Stimulated activated CD8-positive, alpha-beta memory T cell treated with anti-CD3 and anti-CD28 coated beads, Interleukin-2, amount 100 ng/mL, for 48 hours (primary cell): ENCODE measurements around the gene INPP5A.
"Not testable (repeated sequence)": the region's sequence is repeated elsewhere in the genome, so short reads cannot be mapped to it uniquely, and the experiment has no call there.

ENCODE experiments used
- DNase-seq, 2 donors: peaks; one replicate each; pipeline ENCODE4 v3.0.0-alpha.2; 2020; ENCODE audit warnings: low read depth in 2 of 2

The INPP5A gene

DNA sequence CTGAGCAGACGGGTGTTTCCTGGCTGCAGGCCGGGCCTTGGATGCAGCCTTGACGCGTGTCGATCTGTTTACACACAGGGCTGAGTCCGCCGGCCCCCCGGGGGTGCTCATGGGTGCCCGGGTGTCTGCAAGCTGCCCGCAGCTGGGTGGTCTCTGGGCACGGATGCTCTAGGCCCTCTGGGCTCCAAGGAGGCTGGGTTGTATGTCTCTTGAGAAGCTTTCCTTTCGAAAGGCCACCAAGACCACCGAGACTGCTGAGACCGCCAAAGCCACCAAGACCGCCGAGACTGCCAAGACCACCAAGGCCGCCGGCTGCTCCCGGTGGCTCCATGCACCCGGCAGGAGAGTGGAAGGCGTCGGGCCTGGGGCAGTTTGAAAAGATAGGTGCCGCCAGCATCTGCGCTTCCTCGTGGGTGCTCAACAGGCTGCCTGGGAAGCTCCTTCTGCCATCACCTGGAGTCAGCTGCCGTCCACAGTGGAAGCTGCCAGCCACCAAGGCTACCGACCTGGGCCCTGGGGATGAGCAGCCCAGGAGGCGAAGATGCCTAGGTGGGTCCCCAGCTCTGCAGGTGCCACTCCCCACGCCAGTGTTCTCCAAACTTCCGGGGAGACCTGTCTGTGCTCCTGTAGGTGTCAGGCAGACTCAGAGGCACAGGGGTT, 121.1 kb downstream of the INPP5A start:
- DNase-seq, result no peak

DNA sequence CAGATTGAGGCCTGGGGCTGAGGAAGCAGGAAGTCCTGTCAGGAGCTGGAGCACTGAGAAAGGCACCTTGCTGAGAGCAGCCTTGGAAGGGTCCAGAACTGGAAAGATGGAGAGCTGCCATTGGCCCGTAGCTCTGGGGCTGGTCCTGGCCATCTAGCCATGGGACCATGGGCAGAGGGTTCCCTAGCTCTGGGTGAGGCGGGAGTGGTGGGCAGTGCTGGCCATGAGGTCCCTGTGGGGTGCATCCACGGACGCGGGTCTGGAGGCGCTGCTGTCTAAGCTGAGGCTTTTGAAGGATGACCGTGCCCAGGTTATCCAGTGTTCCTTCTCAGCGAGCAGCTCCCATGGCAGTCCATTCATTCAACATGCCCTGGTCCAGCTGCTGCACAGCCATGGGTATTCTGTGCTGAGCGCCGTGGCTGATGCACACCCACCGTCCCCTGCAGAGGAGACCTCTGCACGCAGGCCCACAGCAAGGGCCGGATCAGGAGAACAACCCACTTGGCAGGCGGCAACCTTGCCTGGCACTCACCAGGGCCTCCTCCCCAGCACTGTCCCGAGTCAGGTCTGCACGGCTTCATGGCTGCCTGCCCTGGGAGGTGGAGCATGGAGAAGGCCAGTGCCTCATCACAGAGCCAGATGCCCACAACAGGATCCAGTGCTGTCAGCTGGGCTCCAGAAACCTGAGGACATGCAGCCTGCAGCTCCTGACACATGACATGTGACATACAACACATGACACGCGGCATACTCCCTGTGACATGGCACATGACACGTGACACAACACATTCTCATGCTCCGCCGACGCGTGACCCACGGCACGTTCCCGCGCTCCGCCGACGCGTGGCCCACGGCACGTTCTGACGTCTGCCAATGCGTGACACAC, 121.9 kb downstream of the INPP5A start:
- no peak for DNase-seq

DNA sequence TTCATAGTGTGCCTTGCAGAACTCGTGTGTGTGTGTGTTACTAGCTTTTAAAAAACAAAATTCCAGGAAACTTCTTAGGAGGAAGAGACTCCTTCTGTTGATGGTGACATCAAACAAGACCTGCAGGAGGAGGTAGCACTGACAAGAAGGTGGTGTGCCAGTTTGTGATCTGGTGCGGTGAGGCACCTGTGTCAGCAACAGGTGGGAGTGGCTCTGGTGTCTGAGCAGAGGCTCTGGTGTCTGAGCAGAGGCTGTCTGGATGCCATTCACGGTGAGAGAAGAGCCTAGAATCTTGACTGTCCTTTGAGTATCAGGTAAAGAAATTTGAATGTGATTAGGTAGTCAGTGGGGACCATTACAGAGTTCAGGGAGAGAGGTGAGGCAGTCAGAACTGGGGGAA, 122.8 kb downstream of the INPP5A start:
- DNase-seq, result no peak

DNA sequence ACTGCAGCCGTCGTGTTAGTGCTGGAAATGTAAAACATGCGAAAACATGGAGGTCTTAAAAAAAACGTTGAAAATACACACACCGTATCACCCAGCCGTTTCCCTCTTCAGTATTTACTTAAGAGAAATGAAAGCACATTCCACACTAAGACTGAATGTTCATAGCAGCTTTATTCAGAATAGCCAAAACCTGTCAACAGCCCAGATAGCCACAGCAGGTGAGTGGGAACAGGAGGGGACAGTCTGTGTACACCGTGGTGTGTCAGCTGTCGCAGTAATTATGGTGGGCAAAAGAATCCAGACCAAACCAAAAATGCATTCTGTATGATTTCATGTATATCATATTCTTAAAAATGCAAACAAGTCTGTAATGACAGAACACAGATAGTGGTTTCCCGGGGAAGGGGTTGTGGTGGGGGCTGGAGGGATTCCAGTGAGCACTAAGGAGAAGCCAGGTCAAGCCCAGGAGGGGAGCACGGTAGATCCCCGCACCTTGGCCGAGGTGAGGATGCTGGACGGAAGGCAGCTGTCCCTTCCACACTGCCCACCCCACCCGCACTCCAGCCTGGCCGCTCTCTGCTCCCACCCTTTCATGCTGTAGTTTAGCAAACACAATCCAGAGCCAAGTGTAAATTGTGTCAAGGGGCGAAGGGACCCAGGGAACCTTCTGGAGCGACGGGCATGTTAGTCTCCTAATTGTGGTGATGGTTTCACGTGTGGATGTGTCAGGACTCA, 124.8 kb downstream of the INPP5A start:
- DNase-seq, result no peak

DNA sequence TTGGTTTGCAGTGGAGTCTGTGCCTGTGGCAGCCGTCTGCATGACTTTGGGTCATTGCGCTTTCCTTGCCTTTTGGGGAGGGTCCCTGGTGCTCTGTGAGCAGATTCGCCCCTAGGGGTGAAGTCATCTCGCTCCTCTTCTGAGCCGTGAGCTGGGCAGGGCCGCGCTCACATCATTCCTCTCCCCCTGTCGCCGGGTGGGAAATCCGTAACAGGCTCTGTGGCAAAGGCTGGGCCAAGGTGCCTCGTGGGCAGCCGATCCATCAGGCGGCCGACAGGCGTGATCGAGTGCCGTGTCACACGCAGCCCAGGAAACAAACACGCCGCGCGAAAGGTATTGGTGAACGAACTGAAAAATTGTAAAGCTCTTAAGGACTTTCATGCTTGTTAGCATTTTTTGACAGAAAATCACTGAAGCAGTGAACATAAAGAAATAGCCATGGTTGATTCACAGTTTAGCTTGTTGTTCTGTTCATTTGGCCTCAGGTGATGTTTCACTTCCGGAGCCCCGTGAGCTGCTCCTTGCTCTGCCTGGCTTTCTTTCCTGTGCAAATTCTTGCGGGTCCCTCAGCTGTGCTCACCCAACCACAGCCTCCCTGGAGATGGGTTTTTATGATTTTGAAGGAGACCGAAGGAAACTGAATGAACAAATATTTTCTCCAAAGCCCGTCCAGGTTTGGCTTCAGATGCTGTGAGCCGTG, 126.2 kb downstream of the INPP5A start:
- DNase-seq, result no peak

DNA sequence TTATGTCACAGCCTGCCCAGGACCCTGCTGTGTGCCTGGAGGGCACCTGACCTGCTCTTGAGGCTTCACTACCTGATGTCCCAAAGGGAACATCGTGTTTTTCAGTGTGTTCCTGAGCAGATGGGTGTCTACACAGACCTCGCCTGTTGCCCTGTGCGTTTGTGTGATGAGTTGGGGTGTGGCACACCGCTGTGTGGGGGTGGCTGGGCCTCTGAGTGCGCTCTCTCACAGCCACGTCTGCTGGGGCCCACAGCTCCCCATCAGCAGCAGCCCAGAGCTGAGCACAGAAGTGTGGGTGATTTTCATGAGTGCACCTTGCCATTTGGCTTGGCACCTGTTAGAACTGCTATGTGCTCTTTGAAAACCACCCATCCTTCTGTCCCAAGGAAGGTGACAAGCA, 126.8 kb downstream of the INPP5A start:
- DNase-seq, result no peak

DNA sequence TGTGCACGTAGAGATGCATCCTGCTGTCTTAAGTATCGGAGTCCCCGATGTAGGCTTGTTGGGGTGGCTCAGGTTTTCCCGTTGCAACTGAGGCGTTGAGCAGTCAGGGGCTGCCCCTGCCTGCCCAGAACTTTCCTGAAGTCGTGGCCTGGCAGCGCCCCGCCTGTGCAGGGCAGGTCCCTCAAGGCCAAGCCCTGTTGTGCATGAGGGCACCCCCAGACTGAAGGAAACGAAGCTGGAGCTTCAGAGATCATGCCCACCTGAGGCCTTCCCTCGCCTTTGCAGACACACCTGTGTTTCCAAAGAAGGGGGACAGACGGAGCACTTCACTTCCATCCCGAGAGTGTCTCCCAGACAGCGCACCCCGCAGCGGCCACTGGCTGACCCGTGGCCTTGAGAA, 127.3 kb downstream of the INPP5A start:
- DNase-seq, result no peak

DNA sequence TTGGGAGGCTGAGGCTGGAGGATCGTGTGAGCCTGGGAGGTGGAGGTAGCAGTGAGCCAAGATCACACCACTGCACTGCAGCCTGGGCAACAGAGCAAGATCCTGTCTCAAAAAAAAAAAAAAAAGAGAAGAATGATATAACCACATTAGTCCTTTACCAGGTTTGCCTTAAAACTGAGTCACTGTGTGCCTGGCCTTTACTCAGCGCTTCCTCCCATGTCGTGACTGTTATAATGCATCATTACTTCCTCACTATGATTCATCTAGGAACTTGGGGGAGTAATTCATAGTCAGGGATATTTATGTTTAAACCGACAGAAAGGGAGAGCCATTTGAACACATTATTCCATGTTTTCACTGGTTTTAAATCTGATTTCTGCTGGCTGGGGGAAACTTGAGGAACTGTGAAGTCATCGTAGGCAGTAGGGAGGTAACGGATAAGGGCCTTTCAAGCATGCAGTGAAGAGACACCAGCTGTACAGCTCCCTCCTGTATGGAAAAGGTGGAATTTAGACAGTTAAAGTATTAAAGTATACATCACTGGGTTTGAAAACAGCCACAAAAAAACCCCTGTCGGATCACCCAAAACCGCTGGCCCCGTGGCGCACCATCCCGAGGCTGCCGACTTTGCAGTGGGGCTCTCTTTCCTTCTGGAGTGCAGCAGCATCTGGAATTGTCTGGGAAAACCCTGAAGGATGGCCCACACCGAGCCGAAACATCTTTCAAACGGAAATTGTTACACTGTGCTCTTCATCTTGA, 128.5 kb downstream of the INPP5A start:
- DNase-seq, result no peak

DNA sequence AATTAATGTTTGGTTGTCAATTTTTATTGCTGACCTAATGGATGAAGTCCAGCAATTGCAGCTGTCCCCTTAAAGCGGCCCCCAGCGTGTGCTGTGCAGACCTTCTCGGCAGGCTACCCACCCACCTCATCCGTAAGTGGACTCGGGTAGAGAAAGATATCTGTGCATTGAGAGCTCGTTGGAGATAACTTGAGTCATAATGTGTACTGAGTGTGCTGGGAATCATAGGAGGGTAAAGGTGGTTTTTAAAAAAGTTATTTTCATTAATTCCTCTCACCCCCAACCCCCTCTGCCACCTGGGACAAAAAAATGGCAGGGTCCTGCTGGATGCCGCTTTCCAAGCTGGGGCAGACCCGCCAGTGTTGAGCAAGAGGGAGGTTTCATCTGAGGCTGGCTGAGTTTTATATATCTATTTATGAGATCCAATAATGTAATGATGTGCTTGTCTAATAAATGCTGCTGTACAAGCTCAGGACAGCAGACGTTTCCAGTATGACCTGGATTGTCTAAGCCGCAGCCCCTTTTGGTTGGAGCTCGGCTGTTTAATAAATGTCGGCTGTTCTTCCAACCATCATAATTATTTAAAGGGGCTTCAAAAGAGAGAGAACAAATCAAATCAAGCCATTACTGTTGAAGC, 129.2 kb downstream of the INPP5A start:
- DNase-seq, result no peak

DNA sequence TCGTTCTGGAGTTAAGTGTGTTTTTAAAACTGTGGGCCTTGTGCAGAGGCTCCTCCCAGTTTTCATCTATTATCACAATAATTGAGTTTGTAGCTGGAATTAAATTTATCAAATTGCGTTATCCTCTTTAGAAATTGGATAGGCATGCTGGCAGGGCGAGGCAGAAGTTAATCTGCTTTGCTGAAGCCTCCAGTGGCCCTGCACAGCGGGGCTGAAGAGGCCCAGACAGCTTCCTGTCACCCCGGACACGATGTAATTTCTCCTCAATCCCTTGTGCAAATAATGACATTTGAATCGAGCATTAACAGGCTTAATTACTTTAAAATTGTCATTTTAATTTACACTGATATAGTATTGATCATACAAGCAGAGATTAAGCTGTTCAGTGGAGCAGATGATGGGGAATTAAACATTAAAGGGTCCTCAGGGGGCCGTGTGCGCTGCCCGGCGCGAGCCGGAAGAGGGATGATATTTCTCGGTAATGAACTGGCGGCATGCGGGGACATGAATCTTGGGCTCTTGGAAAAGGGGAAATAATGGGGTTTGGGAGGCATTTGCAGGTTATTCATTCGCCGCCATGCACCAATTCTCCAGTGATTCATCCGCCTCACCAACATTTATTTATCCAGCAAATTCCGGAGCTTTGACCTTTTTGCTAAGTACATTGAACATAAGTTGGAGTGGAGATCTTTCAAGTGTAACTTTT, 129.9 kb downstream of the INPP5A start:
- DNase-seq, result no peak

DNA sequence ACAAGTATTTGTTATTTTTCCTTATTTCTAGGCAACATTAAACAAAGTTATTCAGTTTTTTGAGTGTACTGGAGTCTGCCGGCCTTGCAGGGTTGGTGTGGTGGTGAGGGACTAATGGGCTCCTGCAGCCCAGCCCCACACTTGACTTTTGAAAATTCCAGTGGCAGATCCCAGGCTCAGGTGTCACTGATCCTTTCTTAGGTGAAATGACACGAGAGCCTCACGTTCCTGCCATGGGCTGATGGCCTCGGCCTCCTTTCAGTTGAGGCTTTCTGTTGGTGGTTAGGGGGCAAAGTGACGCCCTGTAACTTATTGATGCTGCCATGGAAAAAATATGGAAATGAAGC, 130.4 kb downstream of the INPP5A start:
- no peak for DNase-seq

DNA sequence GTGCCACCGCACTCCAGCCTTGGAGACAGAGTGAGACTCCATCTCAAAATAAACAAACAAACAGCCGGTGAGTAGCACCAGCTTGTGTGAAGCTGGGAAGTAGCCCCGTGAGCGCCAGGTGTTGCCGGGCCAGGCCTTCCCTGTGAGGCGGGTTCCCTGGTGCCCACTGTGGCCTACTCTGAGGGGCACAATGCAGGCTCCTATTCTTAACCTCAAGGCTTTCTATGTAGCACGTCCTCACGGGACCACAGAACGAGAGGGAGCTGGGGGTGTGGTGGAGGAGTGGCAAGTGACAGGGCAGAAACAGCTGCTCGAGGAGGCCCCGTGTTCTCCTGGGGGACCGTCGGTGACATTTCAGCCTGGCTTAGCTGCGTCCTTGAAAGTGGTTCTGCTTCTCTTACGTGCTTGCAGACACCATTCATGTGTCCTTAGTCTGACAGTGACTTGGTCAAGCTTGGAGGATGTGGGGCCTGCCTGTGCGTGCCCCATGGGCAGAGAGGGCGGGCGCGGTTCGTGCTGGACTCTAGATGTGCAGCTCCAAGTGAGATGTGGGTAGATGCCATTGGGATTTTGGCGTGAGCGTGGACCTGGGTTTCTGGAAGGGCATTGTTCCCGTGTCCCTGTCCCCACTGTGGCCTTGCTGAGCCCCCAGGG, 131.7 kb downstream of the INPP5A start:
- DNase-seq, result no peak

DNA sequence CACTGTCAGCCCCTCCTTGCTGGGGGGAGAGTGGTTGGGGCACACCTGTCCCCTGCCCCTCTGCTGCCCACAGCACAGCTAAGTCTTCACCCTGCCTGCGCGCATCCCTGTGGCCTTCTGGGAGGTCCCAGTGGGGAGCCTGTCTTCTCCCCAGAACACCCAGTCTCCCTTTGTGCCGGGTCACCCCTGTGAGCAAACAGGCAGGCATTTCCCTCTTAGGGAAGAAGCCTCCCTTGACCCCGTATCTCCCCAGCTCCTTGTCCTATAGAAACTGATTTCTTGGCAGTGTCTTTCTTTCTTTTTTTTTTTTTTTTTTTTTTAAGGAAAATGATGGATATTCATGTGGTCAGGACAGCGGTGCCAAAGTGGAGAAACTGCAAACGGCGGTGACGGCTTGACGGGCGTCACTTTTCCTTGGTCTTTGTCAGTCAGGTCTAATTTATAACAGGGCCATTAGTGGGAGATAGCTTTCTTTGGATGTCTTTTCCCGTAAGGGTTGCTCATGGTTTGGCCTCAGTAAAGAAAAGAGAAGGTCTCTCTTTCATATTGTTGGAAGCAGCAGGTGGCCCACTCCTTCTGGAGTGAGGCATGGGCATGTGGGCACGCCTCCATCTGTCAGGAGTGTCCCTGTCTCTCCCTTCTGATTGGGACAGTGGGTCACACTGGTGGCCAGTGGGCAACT, 133.1 kb downstream of the INPP5A start:
- no peak for DNase-seq

DNA sequence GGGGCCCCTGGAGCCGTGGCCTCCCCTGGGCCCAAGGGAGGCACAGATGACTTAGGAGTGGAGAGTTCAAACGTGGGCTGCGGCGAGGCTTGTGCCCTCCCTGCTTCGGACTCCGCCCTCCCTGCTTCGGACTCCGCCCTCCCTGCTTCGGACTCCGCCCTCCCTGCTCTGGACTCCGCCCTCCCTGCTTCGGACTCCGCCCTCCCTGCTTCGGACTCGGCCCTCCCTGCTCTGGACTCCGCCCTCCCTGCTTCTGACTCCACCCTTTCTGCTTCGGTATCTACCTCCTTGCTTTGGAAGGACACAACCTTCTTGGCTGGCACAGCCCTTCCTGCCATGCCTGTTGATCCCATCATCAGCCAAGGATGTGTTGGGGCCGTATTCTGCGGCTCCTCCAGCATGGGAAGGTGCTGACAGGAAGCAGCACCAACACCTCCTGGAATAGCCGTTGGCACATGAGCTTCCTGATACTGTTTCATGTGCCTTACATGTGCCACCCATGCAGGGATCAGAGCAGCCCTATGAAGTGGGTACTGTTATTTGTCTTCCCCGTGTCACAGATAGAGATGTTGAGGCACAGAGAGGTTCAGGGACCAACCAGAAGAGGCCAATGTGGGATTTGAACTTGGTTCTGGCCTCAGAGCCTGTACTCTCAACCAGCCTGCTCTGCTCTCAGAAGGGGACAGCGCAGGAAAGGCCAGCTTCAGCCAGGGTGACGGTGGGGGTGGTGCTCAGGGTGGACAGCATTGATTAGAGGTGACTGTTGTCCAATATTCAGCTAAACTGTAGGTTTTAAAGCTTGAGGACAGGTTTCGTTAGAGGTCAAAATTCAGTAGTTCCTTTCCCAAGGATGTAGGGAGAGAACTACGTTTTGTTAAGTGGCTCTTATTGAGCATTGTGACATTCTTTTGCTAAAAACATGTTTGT, 133.9 kb downstream of the INPP5A start:
- DNase-seq, result no peak

DNA sequence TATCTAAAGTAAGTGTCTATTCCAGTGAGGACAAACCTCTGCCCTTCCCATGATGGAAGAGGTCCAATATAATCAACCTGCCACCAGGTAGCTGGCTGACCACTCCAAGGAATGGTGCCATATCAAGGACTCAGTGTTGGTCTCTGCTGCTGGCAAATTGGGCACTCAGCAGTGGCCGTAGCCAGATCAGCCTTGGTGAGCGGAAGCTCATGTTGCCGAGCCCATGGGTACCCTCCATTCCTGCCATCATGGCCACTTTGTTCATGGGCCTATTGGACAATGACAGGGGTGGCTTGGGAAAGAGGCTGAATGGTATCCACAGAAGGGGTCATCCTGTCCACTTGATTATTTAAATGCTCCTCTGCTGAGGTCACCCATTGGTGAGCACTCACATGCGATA, 136.2 kb downstream of the INPP5A start:
- DNase-seq, result not testable (repeated sequence)

DNA sequence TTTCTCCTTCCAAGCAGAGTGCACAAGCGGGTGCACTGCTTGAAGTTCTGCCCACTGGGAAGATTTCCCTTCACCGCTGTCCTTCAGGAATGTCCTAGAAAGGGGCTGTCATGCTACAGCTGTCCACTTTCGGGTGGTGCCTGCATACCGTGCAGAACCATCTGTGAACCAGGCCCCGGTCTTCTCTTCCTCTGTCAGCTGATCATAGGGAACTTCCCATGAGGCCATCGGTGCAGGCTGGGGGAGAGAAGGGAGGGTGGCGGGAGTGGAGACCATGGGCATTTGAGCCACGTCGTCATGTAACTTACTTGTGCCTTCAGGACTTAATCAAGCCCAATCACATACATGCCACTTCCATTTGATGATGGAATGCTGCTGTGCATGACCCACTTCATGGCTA, 136.7 kb downstream of the INPP5A start:
- DNase-seq, result no peak

DNA sequence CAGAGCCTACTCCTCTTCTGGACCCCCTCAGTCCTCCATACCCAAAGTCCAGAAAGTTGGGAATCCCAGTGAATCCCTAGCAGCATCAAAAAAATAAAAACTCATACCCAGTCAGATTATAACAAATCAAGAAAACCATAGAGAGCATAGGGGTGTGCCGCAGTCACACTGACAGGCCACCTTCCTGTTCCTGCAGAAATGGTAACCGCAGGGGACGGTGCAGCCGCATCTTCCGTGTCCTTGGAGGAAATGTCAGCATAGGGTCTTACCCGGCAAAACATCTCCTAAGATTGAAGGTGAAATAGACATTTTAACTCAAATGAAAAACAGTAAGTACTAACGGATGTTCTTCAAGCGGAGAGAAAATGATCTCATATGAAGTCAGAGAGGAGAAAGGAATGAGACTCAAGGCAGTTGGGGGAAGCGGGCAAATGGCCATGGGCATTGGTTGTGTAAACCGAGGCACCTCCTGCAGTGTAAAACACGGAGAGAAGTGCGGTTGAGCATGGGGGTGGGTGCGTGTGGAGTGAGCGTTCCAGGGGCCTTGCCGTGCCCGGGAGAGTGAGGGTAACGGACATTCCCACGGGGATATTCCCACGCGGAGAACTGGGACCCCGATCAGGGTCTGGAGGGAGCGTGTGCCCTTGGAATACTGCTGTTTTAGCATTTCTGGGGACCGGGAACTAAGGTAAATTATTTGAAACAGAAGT, 137.6 kb downstream of the INPP5A start:
- no peak for DNase-seq
